Ascending aorta (tissue), 2 donors: ENCODE data around the gene SPACA9. TPM values are rescaled to one million over a fixed set of nuclear protein-coding genes. Genes with fewer than 3 reads are reported as not detected.

Source experiments
- DNase-seq, 2 donors: peaks; one replicate each; pipeline ENCODE4 v3.0.0-alpha.2; 2019; ENCODE audit warnings: low spot score in 2 of 2
- H3K27ac ChIP-seq, 2 donors: fragments of 200-600 bp; sonication (generic); one replicate each; pipeline ENCODE4 v1.5.1; 2016 to 2017; ENCODE audit warnings: mild to moderate bottlenecking in 1 of 2
- H3K27me3 ChIP-seq: fragments of 200-600 bp; sonication (generic); one replicate; pipeline ENCODE4 v1.5.1; 2017
- H3K36me3 ChIP-seq, 2 donors: fragments of 200-600 bp; sonication (generic); one replicate each; pipeline ENCODE4 v1.5.1; 2016
- H3K4me1 ChIP-seq, 2 donors: fragments of 200-600 bp; sonication (generic); one replicate each; pipeline ENCODE4 v1.5.1; 2016 to 2017; ENCODE audit warnings: mild to moderate bottlenecking in 1 of 2
- H3K4me3 ChIP-seq, 2 donors: fragments of 200-600 bp; sonication (generic); one replicate each; pipeline ENCODE4 v1.5.1; 2016 to 2017; ENCODE audit warnings: mild to moderate bottlenecking in 1 of 2
- H3K9me3 ChIP-seq, 2 donors: fragments of 200-600 bp; sonication (generic); one replicate each; pipeline ENCODE4 v1.5.1; 2016
- intact Hi-C: fragments of 100-400 bp; cut with DNase I; formaldehyde crosslinking; loops from one replicate; pipeline ENCODE4 v1.15.1; 2023
- total RNA-seq: library from RNA; depleted of rRNA; stranded (reverse); fragments of >200 nt; gene quantifications from one replicate; pipeline ENCODE4 v1.1.0, GENCODE V29; 2016
- TF ChIP-seq, protein P1 (sequence below), 3 experiments: fragments of 200-600 bp in 2 of 3; fragments of 450-650 bp in 1 of 3; sonication (generic) in 2 of 3; IDR thresholded peaks; one replicate each; pipeline ENCODE4 v1.5.1; 2016 to 2019; ENCODE audit warnings: antibody characterized with exemption in 3 of 3, mild to moderate bottlenecking in 1 of 3, moderate library complexity in 1 of 3

SPACA9 gene
- total RNA-seq, 1 donor from 2014 or later = 5.9 TPM

GRCh38 chr9:132837501-132838286 is 41.0 kb upstream of the SPACA9 start:
- no peak for DNase-seq
- H3K36me3 ChIP-seq = no peaks in the 10 kb centered on the region
- no peak overlapping the region for H3K4me3 ChIP-seq
- intact Hi-C loops = no loop called here
- no peaks in the 10 kb centered on the region for H3K4me1 ChIP-seq
- TF ChIP-seq, protein P1, sequence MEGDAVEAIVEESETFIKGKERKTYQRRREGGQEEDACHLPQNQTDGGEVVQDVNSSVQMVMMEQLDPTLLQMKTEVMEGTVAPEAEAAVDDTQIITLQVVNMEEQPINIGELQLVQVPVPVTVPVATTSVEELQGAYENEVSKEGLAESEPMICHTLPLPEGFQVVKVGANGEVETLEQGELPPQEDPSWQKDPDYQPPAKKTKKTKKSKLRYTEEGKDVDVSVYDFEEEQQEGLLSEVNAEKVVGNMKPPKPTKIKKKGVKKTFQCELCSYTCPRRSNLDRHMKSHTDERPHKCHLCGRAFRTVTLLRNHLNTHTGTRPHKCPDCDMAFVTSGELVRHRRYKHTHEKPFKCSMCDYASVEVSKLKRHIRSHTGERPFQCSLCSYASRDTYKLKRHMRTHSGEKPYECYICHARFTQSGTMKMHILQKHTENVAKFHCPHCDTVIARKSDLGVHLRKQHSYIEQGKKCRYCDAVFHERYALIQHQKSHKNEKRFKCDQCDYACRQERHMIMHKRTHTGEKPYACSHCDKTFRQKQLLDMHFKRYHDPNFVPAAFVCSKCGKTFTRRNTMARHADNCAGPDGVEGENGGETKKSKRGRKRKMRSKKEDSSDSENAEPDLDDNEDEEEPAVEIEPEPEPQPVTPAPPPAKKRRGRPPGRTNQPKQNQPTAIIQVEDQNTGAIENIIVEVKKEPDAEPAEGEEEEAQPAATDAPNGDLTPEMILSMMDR (IDR thresholded peaks at IDR 0.05) = no peak
- H3K9me3 ChIP-seq = no peaks in the 10 kb centered on the region
- no peak overlapping the region for H3K27ac ChIP-seq
- no peaks in the 10 kb centered on the region for H3K27me3 ChIP-seq

DNA sequence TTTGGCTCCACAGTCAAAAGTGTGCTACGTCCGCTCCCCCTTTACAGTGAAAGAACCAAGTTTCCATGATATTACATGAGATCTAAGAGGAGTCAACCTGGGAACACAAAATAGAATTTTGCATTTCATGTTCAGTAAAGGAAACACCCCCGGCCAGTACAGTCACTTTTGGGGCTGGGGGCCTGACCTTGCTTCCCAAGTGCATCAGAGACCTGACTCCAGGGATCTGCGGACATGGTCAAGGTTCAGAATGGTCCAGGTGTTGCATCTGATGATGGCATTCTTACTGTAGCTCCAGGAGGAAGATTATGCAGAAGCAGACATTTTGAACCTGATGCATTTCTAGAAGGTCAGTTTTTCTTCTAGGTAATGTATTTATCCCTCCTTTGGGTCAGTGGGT is 40.4 kb upstream of the SPACA9 start:
- H3K4me1 ChIP-seq = no peaks in the 10 kb centered on the region
- no peak overlapping the region for H3K27ac ChIP-seq
- intact Hi-C loops = no loop called here
- H3K9me3 ChIP-seq = no peaks in the 10 kb centered on the region
- TF ChIP-seq, protein P1 (IDR thresholded peaks at IDR 0.05) = no peak
- H3K4me3 ChIP-seq = no peak overlapping the region
- no peaks in the 10 kb centered on the region for H3K36me3 ChIP-seq
- no peak for DNase-seq
- H3K27me3 ChIP-seq = no peaks in the 10 kb centered on the region

DNA sequence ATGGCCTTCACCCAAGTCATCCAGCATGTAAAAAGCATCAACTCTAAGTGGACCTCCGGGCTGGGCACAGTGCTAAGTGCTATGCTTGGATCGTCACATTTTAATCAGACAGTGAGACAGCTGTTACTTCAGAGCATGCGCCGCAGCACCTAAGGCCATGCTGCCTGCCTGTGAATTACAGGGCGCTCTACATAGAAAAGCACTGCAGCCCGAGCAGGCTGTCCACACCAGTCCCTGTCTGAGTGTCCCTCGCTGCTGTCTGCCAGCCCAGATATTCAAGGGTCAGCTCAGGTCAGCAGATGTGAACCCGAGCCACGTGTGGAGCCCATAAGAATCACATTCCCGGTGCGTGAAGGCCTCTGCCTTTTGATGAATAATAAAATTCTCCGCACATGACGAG is 37.7 kb upstream of the SPACA9 start:
- H3K27ac ChIP-seq = no peak overlapping the region
- no peaks in the 10 kb centered on the region for H3K27me3 ChIP-seq
- intact Hi-C loops = no loop called here
- TF ChIP-seq, protein P1 (IDR thresholded peaks at IDR 0.05) = no peak
- no peaks in the 10 kb centered on the region for H3K9me3 ChIP-seq
- no peaks in the 10 kb centered on the region for H3K36me3 ChIP-seq
- DNase-seq = no peak
- no peaks in the 10 kb centered on the region for H3K4me1 ChIP-seq
- H3K4me3 ChIP-seq = no peak overlapping the region

- Histone ChIP-seq H3K27ac (no peak overlapping the region), H3K9me3 (no peaks in the 10 kb centered on the region), H3K4me1 (no peaks in the 10 kb centered on the region), H3K36me3 (no peaks in the 10 kb centered on the region), H3K27me3 (no peaks in the 10 kb centered on the region), H3K4me3 (no peak overlapping the region)
- DNase-seq = no peak
- intact Hi-C loops = no loop called here
- TF ChIP-seq, protein P1 (IDR thresholded peaks at IDR 0.05) = no peak
Observed at GRCh38 chr9:132842124-132843044, 36.3 kb upstream of the SPACA9 start.

GRCh38 chr9:132846109-132846917 is 32.4 kb upstream of the SPACA9 start:
- no peak overlapping the region for H3K27ac ChIP-seq
- DNase-seq = no peak
- no peaks in the 10 kb centered on the region for H3K27me3 ChIP-seq
- no peak overlapping the region for H3K4me3 ChIP-seq
- no peaks in the 10 kb centered on the region for H3K36me3 ChIP-seq
- intact Hi-C loops = no loop called here
- TF ChIP-seq, protein P1 (IDR thresholded peaks at IDR 0.05) = no peak
- H3K9me3 ChIP-seq = no peaks in the 10 kb centered on the region
- H3K4me1 ChIP-seq = no peaks in the 10 kb centered on the region
